ENCODE measurements around the gene CRYAB. TPM values are rescaled to one million over a fixed set of nuclear protein-coding genes. Genes with fewer than 3 reads are reported as not detected.

CRYAB gene
- total RNA-seq, 6 experiments from 2014 or later: 49.6 to 125 (median 103) TPM

GRCh38 chr11:111918390-111919256 is 7.1 kb upstream of the CRYAB start, which contains the start of gene C11orf52:
C11orf52 (plus strand) TSS chr11:111918913; CDS start chr11:111918973, 60 bp downstream.
- TF ChIP-seq CTCF (IDR thresholded peaks at IDR 0.05): no peak
- peaks cover 3% of the 10 kb centered on the region; the same call in 1 of the 2 replicates for H3K27me3 Mint-ChIP-seq (ENCODE audit: insufficient read depth)
- H3K27ac Mint-ChIP-seq: no peak within 1 kb of the TSS
- DNase-seq: no peak
- no peaks in the 10 kb centered on the region for H3K9me3 Mint-ChIP-seq
- no peak within 1 kb of the TSS for H3K4me3 Mint-ChIP-seq
- no peaks in the 10 kb centered on the region for H3K36me3 Mint-ChIP-seq (ENCODE audit: low read depth)
- peaks cover 36% of the 10 kb centered on the region for H3K4me1 Mint-ChIP-seq (ENCODE audit: low read depth)

GRCh38 chr11:111917788-111918187 is 6.2 kb upstream of the CRYAB start:
- no peak for DNase-seq
- Mint-ChIP-seq H3K4me1 (ENCODE audit: low read depth) (peaks cover 29% of the 10 kb centered on the region), H3K9me3 (no peaks in the 10 kb centered on the region), H3K36me3 (ENCODE audit: low read depth) (no peaks in the 10 kb centered on the region), H3K27ac (no peak overlapping the region), H3K4me3 (no peak overlapping the region), H3K27me3 (ENCODE audit: insufficient read depth) (peaks cover 3% of the 10 kb centered on the region)
- TF ChIP-seq CTCF (IDR thresholded peaks at IDR 0.05): no peak

GRCh38 chr11:111917312-111917711 is 5.7 kb upstream of the CRYAB start:
- Mint-ChIP-seq H3K36me3 (ENCODE audit: low read depth) (no peaks in the 10 kb centered on the region), H3K27ac (no peak overlapping the region), H3K4me3 (no peak overlapping the region), H3K4me1 (ENCODE audit: low read depth) (peaks cover 28% of the 10 kb centered on the region), H3K9me3 (no peaks in the 10 kb centered on the region), H3K27me3 (ENCODE audit: insufficient read depth) (peaks cover 3% of the 10 kb centered on the region)
- DNase-seq: no peak
- no peak for TF ChIP-seq CTCF (IDR thresholded peaks at IDR 0.05)

- Mint-ChIP-seq H3K27me3 (ENCODE audit: insufficient read depth) (peaks cover 3% of the 10 kb centered on the region), H3K4me3 (no peak overlapping the region), H3K4me1 (ENCODE audit: low read depth) (peaks cover 30% of the 10 kb centered on the region), H3K27ac (no peak overlapping the region), H3K9me3 (no peaks in the 10 kb centered on the region), H3K36me3 (ENCODE audit: low read depth) (no peaks in the 10 kb centered on the region)
- no peak for TF ChIP-seq CTCF (IDR thresholded peaks at IDR 0.05)
- no peak for DNase-seq
Measured at GRCh38 chr11:111916768-111917167, 5.2 kb upstream of the CRYAB start.

GRCh38 chr11:111913997-111914396 is 2.4 kb upstream of the CRYAB start:
- Mint-ChIP-seq H3K36me3 (ENCODE audit: low read depth) (no peaks in the 10 kb centered on the region), H3K9me3 (no peaks in the 10 kb centered on the region), H3K27ac (peak overlapping the region; percentile 90), H3K4me1 (ENCODE audit: low read depth) (peaks cover 36% of the 10 kb centered on the region), H3K27me3 (ENCODE audit: insufficient read depth) (peaks cover 5% of the 10 kb centered on the region), H3K4me3 (peak overlapping the region; percentile 81)
- DNase-seq: peak; percentile 75
- no peak for TF ChIP-seq CTCF (IDR thresholded peaks at IDR 0.05)

Measured in HFFc6 (cell line).